Left kidney (tissue), 2 donors: ENCODE results near the gene IGFBP6. TPM values are rescaled to one million over a fixed set of nuclear protein-coding genes. Genes with fewer than 3 reads are reported as not detected.
"Not testable (repeated sequence)": the region's sequence is repeated elsewhere in the genome, so short reads cannot be mapped to it uniquely, and the experiment has no call there.

Experiments
- DNase-seq: peaks from one replicate; pipeline ENCODE4 v3.0.0-alpha.2; 2013
- polyA plus RNA-seq: library from polyadenylated mRNA; unstranded; fragments of 120-200 nt; gene quantifications from one replicate; pipeline ENCODE4 v1.2.1, GENCODE V29; 2013; ENCODE audit not compliant: insufficient read length

IGFBP6 gene
- polyA plus RNA-seq, 1 donor = 10.5 TPM

GRCh38 chr12:53069621-53070410 is 27.7 kb upstream of the IGFBP6 start:
- DNase-seq = no peak

- DNase-seq = no peak
Measured at GRCh38 chr12:53070877-53071492, 26.5 kb upstream of the IGFBP6 start.

GRCh38 chr12:53071591-53072551 is 25.6 kb upstream of the IGFBP6 start:
- DNase-seq = no peak

DNA sequence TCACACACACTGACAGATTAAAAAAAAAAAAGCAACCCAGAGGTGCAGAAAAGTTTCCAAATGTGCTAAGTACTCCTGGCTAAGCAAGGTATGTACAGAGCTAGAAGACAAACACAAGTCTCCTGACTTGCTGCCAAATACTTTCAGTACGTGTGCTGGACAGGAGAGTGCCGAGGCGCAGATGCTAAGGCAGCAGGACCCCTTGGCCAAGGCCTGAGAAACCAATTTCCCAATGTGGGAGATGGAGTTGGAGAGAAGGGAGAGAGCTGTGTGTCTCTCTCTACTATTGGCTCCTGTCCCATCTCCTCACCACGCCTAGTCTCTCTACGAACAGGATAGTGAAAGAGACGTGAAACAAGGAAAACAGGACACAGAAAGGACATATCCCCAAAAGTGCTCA is 23.6 kb upstream of the IGFBP6 start:
- no peak for DNase-seq

DNA sequence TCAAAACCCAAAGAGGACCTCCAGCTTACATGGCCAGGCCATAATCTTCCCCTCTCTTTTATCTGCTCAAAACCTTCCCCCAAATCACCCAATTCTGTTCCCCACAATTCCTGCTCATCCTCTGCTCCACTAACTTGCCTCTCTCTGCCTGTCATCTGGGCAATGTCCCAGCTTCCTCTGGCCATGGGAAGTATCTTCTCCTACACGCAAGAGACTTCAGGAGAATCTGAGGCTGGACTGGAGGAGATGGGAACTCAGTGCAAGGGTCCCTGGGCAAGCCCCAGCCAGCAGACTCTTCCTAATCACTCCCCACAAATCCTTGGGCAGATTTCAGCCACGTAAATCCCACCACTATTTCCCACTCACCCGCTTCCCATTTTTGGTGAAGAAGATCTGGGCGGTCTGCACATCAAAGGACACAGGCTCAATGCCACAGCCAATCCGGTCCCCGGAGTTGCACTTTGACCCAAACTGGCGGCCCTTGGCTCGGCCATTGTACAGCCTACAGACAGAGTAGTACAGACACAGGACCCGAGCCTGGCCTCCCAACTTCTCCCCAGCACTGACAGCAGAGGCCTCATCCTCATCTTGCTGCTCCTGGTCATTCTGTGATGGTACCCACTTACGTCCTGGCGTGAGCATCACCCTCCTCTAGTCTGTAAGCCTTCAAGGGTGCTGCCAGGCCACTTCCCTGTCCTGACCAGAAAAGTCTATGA is 23.0 kb upstream of the IGFBP6 start:
- no peak for DNase-seq

DNA sequence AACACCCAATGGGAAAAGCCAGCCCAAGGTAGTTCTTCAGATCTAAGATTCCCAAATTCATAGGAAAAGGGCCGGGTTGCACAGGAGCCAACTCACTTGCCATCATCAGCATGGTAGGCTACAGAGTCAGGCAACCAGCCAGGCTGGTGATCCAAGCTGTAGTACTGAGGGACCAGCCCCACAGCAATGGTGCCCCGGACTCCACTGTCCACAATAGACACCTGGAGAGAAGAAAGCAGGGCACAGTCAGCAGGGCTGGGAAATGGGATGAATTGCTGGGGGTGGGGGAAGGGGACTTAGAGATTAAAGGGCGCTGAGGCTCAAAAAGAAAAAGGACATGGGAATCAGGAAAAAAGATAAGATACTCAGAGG is 22.5 kb upstream of the IGFBP6 start:
- no peak for DNase-seq

GRCh38 chr12:53076461-53076860 is 21.0 kb upstream of the IGFBP6 start:
- DNase-seq = no peak

- DNase-seq = no peak
Measured at GRCh38 chr12:53077030-53077429, 20.4 kb upstream of the IGFBP6 start.

DNA sequence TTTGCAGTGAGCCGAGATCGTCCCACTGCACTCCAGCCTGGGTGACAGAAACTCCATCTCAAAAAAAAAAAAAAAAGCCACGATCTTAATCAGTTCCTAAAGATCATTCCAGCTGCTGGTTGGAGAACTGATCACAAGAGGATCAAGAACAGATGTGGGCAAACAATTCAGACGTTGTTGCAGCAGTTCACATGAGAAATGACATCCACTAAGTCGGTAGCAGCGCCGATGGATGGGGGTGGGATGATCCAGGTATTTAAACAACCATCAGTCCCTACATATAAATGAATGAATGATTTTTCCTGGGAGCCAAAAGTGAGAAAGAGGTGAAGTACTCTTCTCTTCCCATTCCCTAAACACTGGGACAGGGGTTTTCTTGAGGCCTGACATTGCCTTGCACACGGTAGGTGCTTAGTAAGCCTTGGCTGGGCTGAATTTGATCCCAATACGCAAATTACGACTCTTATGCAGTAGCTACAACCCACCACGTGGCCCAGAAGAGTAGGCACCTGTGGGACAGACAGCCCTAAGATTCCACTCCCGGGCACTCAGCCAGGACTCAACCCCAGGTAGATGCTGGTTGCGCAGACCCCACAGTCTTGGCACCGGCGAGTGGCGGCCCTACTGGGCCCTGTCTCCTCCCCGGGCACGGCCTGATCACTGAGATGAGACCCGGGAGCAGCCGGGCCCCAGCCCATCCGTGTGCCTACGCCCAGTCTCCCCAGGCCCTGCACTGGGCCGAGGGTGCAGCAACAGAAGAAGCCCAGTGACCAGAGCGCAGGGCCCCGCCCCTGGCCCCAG is 18.8 kb upstream of the IGFBP6 start:
- DNase-seq = no peak

DNA sequence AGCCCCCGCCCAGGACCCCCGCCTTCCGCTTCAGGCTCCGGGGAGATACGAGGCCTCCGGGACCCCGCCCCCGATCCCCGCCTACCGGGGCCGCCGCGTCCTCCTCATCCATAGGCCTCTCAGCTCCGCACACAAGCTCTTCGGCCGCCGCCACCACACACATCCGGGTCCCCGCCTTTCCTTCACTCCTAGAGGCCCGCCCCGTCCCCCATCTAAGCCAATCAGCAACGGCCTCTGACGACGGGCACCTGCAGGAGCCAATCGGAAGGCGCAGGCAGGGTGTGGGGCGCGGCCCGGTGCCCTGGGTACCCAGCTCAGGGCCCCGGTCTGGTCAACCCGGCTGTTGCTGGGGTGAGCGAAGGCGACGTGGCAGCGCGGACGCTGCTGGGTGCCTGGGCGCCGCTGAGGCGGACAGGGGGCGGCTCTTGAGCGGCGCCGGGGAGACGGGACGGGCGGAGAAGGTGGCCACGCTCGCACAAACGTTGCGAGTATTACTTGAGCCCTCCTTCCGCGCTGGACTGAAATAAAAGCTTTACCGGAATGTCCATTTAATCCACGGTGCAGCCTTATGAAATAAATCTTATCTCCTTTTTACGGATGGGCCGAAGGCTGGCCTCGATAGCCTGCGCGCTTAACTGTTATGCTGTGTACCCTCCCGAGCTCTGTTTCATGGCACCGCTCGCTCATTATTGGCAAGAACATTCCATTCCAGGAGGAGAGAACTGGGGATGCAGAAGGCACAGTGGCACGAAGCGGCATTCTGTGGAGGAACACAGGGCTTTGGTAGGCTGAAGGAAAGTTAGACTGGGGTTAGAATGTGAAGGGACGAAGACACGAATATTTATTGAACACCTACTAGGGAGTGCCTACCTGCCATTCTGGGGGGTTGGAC is 18.0 kb upstream of the IGFBP6 start, which contains the start of gene SPRYD3:
TSS of gene SPRYD3 (minus strand) at position 165 of the 892 bp plus-strand sequence. CDS start at position 108, 57 bp downstream.
- DNase-seq = peak; percentile 97

GRCh38 chr12:53082637-53083175 is 14.8 kb upstream of the IGFBP6 start:
- DNase-seq = no peak

DNA sequence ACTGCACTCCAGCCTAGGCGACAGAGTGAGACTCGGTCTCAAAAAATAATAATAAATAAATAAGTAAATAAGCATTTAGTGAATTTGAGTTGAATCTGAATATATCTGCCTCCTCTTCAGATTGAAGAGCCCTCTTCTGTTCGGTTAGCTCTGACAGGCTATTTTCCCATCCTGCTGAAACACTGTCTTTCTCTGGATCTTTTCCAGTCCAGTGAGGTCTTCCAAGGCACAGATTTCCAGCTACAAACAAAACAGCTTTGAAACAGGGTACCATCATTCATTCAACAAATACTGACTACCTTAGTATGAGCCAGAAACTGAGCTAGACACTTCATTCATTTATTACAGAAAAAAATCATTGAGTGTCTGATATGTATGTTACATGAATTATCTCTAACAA is 11.1 kb upstream of the IGFBP6 start:
- DNase-seq = no peak

- no peak for DNase-seq
Measured at GRCh38 chr12:53090105-53090504, 7.4 kb upstream of the IGFBP6 start.

- DNase-seq = no peak
Measured at GRCh38 chr12:53090554-53090953, 6.9 kb upstream of the IGFBP6 start.

DNA sequence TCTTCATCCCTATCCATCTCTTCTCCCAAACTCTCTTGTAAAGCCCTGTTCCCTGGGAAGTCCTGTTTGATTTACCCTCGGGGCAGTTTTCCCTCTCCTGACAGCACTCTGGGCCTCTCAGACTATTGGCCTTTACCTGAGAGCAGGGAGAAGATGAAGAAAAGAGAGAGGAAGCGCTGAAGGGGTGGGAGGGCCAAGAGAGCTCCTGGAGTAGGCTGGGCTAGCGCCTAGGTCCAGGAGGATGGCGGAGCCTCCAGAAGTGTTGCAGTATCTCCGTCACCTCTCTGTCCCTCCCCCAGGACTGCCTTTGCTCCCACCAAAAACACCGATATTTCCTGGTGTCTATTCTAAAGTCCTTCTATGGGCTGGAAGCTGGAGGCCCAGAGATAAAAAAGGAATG is 5.7 kb upstream of the IGFBP6 start:
- DNase-seq = no peak

GRCh38 chr12:53093777-53094393 is 3.6 kb upstream of the IGFBP6 start:
- no peak for DNase-seq

GRCh38 chr12:53094394-53094787 is 3.1 kb upstream of the IGFBP6 start:
- DNase-seq = no peak

DNA sequence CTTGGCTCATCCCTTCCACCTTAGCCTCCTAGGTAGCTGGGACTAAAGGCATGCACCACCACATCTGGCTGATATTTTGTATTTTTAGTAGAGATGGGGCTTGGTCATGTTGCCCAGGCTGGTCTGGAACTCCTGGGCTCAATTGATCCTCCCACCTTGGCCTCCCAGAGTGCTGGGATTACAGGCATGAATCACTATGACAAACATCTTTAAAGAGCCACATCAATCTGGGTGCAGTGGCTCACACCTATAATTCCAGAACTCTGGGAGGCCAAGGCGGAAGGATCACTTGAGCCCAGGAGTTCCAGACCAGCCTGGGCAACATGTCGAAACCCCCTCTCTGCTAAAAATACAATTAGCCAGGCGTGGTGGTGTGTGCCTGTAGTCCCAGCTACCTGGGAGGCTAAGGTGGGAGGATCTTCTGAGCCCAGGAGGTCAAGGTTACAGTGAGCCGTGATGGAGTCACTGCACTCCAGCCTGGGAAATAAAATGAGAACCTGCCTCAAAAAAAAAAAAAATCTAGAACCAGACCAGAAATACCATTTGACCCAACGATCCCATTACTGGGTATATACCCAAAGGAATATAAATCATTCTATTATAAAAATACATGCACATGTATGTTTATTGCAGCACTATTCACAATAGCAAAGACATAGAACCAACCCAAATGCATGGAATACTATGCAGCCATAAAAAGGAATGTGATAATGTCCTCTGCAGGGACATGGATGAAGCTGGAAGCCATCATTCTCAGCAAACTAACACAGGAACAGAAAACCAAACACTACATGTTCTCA is 2.5 kb upstream of the IGFBP6 start:
- not testable (repeated sequence) for DNase-seq

- DNase-seq = not testable (repeated sequence)
Measured at GRCh38 chr12:53095596-53095895, 1.9 kb upstream of the IGFBP6 start.
